ENCODE data around the gene ELP1. TPM values are rescaled to one million over a fixed set of nuclear protein-coding genes. Genes with fewer than 3 reads are reported as not detected.
"Not testable (repeated sequence)": the region's sequence is repeated elsewhere in the genome, so short reads cannot be mapped to it uniquely, and the experiment has no call there.

The ELP1 gene
- total RNA-seq, 1 donor from 2014 or later: 22.5 TPM

DNA sequence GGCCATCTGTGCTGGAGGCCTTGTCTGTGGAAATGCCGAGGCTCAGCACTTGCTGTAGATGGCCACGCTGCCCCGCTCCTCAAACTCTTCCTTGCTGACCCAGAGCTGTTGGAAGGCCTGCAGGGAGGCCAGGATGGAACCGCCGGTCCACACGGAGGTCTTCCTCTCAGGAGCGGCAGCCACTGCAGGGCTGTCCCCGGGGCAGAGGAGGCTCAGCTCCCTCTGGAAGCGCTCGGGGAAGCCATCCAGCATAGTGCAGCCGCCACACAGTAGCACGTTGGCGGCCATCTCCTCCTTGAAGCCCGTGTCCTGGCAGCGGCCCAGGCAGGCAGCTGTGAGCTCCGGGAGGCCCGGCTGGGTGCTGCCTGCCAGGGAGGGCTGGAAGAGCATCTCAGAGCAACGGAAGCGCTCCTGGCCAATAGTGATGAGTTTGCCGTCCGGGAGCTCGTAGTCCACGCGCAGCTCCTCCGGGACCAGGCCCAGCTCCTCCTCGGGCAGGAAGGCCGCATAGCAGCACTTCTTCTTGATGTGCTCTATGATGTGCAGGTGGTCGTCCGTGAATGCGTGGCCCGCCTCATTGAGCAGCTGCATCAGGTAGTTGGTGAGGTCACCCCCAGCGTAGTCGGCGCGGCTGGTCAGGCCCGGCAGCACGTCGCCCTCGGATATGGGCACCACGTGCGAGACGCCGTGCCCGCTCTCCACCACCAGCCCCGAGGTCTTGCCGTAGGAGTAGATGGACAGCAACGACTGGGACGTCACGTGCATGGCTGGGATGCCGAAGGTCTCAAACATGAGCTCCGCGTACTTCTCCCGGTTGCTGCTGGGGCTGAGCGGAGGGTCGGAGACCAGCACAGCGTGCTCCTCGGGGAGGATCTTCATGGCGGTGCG lies 79.0 kb downstream of the ELP1 start:
- DNase-seq (ENCODE audit: low read depth): no peak

DNA sequence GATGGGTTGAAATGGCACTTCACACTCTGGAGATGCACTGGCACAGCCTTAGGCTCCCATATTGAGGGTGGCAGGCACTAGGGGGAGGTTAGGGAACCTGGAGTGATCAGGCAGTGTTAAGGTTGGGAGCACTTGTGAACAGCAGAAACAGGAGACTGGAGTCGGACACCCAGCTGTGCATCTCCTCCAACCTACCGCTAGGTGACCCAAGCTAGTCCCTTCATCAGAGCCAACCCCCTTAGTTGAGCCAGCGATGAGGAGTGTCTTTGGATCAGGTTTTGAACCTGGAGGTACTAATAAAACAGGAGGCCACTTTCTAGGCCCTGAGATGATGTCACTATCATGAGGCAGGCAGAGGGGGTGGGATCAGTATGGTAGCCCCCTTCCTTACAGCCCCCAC lies 79.8 kb downstream of the ELP1 start:
- no peak for DNase-seq (ENCODE audit: low read depth)

DNA sequence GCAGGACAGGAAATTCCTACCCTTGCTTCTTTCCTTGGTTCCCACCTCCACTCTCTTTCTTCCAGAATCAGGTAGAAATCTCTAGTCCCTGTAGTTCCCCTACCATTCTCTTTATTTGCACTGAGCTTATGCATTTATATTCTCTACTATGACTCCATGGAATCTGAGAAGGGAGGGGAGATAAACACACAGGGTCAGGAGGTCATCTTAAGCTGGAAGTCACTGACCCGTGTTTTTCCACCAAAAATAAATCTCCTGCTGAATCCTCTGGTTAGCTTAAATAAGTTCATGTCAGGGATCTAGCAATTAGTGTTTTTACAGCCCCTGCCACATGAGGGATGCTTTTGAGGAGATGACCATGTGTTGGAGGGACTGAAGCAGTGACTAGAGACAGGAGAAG lies 81.8 kb downstream of the ELP1 start:
- DNase-seq (ENCODE audit: low read depth): no peak

DNA sequence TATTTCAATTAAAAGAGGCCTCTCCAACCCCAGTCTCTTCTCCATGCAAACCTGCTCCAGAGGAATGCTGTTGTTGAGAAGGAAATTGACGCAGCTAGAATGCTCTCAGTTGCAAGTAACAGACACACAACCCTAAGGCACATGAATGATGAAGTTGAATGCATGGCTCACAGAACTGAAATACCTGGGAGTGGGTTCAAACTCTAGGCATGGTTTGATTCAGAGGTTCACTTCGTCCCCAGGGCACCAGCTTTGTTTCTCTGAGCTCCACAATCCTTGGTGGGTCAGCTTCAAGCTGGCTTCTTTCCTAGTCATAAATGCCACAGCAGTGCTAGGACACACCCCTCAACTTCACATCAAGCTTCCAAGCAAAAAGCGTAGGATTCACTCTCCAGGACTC lies 82.8 kb downstream of the ELP1 start:
- no peak for DNase-seq (ENCODE audit: low read depth)

DNA sequence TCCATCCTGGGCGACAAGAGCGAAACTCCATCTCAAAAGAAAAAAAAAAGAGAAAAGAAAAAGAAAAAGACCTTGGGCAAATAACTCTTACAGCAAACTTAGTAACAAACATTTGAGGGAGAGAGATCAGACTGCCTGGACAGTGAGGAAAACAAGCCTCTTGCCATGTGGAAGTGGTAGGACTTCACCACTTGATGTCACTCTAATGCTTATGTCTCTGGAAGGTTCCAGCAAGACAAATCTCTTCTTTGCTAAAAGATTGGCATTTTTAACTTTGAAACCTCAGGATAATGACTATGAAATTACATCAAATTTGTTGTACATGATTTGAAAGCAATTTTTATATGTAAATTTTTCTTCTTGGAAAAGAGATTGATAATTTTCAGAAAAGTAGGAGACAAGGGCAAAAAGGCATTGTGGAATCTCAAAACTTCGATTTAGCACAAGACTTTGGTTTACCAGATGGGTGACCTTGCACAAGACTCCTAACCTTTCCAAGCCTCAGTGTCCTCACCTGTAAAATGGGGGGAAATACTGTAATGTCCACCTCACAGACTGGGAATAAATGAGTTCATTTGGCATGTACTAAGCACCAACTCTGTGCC lies 83.5 kb downstream of the ELP1 start:
- no peak for DNase-seq (ENCODE audit: low read depth)

DNA sequence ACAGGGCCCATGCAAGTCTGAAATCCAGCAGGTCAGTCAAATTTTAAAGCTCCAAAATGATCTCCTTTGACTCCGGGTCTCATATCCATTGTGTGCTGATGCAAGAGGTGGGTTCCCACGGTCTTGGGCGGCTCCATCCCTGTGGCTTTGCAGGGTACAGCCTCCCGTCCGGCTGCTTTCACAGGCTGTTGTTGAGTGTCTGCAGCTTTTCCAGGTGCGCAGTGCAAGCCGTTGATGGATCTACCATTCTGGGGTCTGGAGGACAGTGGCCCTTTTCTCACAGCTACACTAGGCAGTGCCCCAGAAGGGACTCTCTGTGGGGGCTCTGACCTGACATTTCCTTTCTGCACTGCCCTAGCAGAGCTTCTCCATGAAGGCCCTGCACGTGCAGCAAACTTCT lies 85.6 kb downstream of the ELP1 start:
- DNase-seq (ENCODE audit: low read depth): not testable (repeated sequence)

DNA sequence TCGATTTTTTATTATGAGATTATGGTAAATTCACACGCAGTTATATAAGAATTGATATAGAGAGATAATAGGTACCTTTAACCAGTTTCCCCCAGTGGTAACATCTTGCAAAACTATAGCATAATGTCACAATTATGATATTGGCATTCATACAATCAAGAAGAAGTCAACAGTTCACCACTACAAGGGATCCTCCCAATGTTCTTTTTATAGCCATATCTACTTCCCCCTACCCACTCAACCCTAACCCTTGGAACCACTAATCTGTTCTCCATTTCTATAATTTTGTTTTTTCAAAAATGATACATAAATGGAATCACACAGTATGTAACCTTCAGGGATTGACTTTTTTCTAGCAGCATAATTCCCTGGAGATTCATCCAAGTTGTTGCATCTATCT lies 88.0 kb downstream of the ELP1 start:
- no peak for DNase-seq (ENCODE audit: low read depth)

DNA sequence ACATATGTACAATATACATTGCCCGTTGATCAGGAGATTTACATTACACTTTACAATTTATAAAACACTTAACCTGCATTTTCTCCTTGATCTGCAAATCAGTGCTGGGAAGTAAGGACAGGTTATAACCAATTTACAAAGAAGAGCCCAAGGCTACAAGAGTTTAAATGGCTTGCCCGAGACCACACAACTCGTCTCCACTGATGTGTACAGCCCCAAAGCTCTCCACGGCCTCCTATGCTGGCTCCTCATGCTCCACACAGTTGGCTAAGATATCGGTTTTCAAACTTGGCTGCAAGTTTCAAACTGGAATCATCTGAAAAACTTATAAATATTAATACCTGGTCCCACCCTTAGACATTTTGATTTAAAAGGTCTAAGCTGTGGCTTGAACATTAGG lies 88.4 kb downstream of the ELP1 start:
- DNase-seq (ENCODE audit: low read depth): no peak

DNA sequence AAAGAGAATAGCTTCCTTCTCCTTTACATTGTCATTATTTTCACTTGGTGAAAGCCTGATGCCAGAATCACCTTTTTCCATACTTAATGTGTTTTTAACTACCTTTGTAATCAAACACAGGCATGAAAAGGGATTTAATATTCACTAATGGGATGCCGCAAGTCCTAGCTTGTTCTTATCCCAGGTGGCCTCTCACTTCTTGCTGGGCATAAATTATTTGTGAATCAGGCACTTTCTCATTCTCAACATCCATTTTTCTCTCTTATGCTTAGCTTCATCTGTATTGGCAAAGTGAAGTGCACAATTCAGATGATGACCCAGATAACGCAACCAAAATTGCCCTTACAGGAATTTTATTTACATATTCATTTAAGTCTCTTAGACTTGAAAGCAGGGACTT lies 89.1 kb downstream of the ELP1 start:
- no peak for DNase-seq (ENCODE audit: low read depth)

DNA sequence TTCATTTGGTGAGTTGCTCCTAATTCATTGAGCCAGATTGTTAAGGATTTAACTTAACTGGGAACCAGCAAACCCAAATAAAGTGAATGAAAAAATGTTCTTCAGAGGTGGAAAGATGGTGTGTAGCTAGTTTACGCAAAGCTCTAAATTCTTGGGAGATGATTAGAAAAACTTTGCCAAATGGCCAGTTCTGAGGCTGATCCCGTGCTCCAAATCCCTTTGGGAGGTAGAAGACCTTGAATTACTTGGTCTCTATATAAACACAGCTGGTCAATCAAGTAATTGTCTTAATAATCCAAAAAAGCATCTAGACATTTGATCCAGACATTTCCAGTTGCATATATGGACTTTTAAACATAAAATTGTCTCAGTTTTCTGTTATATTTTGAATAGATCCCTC lies 89.5 kb downstream of the ELP1 start:
- DNase-seq (ENCODE audit: low read depth): no peak

DNA sequence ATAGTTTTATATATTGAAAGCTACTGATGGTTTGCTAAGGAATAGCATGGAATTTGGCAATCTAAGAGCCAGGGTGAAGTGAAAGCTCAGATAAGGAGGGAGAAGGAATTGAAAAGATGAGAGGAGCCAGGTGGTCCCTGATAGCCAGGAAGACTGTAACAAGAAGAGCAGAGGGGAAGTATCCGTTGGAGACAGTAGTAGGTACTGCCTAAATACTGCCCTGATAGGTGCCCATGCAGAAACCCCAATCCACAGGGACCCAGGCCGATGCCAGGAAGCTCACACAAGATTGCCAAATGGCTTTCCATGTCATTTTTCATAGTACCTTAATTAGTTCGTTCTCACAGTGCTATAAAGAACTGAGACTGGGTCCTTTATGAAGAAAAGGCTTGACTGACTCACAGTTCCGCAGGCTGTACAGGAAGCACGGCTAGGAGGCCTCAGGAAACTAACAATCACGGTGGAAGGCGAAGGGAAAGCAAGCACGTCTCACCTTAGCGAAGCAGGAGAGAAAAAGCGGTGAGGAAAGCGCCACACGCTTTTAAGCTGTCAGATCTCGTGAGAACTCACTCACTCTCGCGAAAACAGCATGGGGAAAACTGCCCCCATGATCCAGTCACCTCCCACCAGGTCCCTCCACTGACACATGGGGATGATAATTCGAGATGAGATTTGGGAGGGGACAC lies 91.2 kb downstream of the ELP1 start:
- DNase-seq (ENCODE audit: low read depth): no peak

DNA sequence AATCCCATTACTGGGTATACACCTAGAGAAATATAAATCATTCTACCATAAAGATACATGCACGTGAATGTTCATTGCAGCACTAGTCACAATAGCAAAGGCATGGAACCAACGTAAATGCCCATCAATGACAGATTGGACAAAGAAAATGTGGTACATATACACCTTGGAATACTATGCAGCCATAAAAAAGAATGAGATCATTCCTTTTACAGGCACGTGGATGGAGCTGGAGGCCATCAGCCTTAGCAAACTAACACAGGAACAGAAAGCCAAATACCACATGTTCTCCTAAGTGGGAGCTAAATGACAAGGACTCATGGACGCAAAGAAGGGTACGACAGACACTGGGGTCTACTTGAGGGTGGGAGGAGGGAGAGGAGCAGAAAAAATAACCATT lies 94.4 kb downstream of the ELP1 start:
- DNase-seq (ENCODE audit: low read depth): not testable (repeated sequence)

DNA sequence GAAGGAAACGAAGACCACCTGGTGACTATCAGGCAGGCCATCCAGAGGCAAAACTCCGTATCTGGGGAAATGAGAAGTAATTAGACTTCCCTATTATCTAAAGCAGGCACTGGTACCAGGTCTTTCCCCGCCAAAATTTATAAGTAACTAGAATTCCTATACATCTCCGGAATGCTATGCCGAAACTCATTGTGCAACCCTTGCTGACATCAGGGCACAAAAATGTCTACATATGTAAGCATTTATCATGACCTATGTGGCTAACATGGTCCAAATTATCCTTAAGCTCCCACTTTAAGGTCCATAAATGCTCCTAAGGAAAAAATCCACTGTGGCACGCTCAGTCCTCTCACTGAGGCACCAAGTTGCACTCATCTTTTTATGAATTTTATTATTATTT lies 95.9 kb downstream of the ELP1 start:
- DNase-seq (ENCODE audit: low read depth): no peak

DNA sequence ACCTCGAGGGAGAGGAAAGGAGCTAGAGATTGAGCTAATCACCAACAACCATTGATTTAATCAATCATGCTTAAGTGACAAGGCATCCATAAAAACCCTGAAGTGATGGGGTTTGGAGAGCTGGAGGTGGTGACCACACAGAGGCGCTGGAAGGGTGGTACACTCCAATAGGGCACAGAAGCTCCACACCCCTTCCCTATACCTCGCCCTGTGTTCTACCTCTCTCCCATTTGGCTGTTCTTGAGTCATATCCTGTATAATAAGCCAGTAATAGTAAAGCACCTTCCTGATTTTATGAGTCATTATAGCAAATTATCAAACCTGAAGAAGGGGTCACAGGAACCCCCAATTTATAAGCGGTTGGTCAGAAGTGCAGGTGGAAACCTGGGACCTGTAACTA lies 96.4 kb downstream of the ELP1 start:
- DNase-seq (ENCODE audit: low read depth): no peak

DNA sequence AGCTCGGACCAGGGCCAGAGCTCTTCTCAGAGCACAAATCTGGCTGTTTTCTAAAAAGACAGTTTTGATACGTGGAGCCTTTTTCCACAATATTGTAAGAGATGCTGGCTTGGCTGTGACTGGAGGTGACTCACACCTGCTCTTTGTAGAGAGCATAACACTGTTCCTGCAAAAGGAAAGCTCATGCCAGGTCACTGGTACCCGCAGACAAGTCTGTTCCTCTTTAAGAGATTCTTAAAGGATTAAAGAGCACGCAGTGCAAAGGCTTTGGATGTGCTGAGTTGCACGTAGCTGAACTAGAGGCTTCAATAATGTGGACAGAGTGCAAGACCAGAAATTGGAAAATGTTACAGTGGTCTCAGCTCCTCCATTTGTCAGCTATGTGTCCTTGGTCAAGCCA lies 97.1 kb downstream of the ELP1 start:
- no peak for DNase-seq (ENCODE audit: low read depth)

DNA sequence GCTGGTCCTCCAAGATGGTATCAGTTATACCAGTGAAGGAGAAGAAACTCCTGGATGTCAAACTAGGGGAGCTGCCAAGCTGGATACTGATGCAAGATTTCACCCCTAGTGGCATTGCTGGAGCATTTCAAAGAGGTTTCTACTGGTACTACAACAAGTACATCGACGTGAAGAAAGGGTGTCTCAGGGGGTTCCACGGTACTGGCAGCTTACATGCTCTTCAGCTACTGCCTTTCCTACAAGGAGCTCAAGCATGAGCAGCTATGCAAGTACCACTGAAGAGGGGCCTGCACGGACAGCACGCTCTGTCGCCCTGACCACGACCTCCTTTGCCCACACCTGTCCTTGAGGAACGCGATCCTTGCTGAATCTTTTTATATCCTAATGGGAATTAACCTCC lies 97.6 kb downstream of the ELP1 start:
- DNase-seq (ENCODE audit: low read depth): no peak

DNA sequence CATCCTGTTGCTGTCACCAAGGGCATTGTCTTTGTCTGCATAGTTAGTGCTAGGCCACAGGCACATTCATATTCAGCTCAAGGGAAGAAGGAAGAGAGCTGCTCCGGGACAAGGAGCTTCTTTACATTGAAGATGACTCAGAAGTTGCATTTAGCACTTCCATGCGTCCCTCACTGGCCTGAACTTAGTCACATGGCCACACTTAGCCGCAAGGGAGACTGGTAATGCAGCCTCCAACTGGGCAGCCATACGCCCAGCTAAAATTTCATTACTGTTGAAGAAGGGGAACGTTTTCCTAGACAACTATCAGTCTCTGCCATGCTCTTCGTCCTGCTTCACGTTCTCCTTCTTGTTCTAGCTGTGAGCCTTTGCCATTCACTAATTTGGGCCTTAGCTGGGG lies 98.1 kb downstream of the ELP1 start:
- no peak for DNase-seq (ENCODE audit: low read depth)

DNA sequence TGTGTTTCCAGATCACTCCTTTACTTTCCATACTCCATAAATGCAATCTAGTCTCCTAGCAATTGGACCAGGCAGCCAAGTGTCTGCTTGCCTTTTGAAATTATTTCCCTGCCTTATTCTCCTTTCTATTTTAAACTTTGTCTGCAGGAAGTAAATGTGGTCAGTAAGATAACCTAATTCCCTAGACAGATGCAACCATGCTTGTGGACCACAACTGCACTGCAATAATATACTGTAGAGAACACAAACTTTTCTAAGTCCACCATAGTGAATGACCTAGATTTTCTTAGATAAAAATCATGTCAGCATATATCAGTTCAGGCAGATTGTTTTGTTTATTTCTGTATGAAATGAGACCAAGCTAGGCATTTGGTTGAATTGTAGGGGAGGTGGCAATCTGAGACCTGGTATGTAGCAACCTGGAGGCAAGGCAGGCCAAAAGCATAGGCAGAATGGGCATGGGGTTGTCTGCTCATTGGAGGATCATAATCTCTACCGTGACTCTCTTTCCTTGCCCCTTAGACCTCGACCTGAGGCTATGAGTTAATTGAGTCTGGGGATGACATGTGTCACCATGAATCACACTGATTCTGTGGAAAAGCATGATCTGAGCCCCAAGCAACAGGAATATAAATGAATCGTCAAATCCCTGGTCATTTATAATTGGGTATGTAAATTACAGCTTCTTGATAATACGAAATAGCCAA lies 98.8 kb downstream of the ELP1 start:
- peak; percentile 67 for DNase-seq (ENCODE audit: low read depth)

DNA sequence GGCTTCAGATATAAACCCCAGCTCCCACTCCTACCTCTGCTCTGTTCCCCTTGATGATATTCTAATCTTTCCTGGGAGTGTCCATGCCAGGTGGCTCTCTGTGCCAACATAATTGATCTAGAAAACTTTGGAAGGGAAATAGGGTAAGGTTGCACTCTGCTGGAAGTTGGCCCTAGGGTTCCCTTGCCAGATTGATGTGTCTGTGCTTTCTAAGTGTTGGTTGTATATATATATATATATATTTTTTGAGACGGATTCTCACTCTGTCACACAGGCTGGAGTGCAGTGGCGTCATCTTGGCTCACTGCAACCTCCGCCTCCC lies 101.8 kb downstream of the ELP1 start:
- no peak for DNase-seq (ENCODE audit: low read depth)

DNA sequence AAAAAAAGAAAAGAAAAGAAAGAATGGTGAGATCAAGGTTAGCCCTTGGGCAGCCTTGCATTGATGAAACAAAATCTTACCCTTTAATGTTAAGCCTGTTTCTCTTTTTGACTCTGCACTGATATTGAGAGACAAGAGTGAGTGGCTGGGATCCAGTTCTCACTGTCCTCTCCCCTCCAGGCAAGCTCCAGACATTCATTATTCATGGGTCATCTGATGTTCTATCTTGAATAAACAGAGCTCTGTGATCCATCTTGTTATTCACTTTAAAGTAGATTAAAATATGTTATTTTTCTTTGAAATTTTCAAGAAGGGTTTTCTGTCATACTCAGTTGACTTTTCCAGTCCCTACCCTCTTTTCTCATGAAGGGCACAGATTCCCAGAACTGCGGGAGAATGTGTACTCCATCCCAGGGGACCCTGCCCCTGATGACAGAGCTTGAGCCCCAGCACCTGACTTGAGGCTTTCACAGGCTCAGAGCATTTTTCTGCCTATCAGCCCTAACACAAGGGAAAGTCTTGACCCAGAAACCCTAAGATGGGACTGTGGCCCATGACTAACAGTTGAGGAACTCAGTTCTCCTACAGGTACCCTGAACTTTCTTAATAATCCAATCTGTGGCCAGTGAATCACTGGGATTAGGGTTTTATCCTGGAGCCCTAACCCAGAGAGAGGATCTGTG lies 102.3 kb downstream of the ELP1 start:
- DNase-seq (ENCODE audit: low read depth): no peak

DNA sequence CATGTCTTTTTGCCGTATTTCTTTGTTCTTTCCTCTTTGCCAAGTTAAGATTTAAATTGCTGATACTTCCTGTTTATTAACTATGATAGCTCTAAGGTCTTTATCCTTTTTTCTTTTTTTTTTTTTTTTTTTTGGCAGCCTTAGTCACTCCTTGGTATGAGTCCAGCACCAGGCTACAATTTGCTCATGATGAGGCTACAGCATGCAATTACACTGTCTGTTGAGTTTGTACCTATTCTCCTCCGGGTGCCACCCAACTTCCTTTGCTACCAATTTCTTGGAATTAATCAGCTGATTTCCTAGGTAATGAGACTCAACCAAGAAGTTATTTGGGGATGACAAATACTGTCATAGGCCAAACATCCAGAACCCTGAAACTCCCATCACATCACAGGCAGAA lies 103.7 kb downstream of the ELP1 start:
- no peak for DNase-seq (ENCODE audit: low read depth)
